H1 (cell line): ENCODE data around the gene KDM6B. TPM values are rescaled to one million over a fixed set of nuclear protein-coding genes. Genes with fewer than 3 reads are reported as not detected.

ENCODE experiments used
- CTCF ChIA-PET: fragments of 300-600 bp; sonication (Branson Sonifier 250); formaldehyde crosslinking; loops from one replicate; lab custom pipeline; 2021; ENCODE audit not compliant: partially characterized antibody; lab: Charles Lee
- POLR2A ChIA-PET: fragments of 300-600 bp; sonication (Branson Sonifier 250); formaldehyde crosslinking; loops from one replicate; lab custom pipeline; 2021; ENCODE audit warnings: inconsistent platforms; ENCODE audit not compliant: partially characterized antibody; lab: Charles Lee
- DNase-seq, 2 experiments: peaks; one replicate each; pipeline versions ENCODE4 v3.0.0 to v3.0.0-alpha.2; 2010 to 2022; ENCODE audit warnings: low spot score in 2 of 2, low read depth in 1 of 2, mixed read lengths in 1 of 2
- FAIRE-seq: peaks from 2 replicates; lab custom pipeline; 2011; peaks lifted over from hg19 to GRCh38; lab: Jason Lieb, UNC
- H2AFZ ChIP-seq: 2 replicates; pipeline ENCODE4 v1.8.1; 2012; ENCODE audit warnings: low read length, inconsistent platforms
- H2AK5ac ChIP-seq: 2 replicates; pipeline ENCODE4 v1.6.1; 2013; ENCODE audit warnings: low read depth, low read length
- H2BK120ac ChIP-seq: replicated peaks from 2 replicates; pipeline ENCODE3; 2013; ENCODE audit warnings: low read depth, low read length, inconsistent platforms
- H2BK12ac ChIP-seq: 2 replicates; pipeline ENCODE4 v1.6.1; 2013; ENCODE audit warnings: low read depth, low read length
- H2BK15ac ChIP-seq: 2 replicates; pipeline ENCODE4 v1.6.1; 2013; ENCODE audit warnings: low read length
- H2BK20ac ChIP-seq: 2 replicates; pipeline ENCODE4 v1.6.1; 2013; ENCODE audit warnings: low read length
- H2BK5ac ChIP-seq: 2 replicates; pipeline ENCODE4 v1.6.1; 2013; ENCODE audit warnings: low read depth, low read length
- H3K14ac ChIP-seq: 2 replicates; pipeline ENCODE4 v1.6.1; 2013; ENCODE audit warnings: inconsistent platforms; ENCODE audit not compliant: insufficient read length
- H3K18ac ChIP-seq: 2 replicates; pipeline ENCODE4 v1.6.1; 2013; ENCODE audit warnings: low read length; ENCODE audit errors: extremely low read depth
- H3K23ac ChIP-seq: 2 replicates; pipeline ENCODE4 v1.6.1; 2013; ENCODE audit warnings: inconsistent platforms; ENCODE audit not compliant: insufficient read length
- H3K23me2 ChIP-seq: 2 replicates; pipeline ENCODE4 v1.6.1; 2013; ENCODE audit warnings: low read depth, low read length
- H3K27ac ChIP-seq: 2 replicates; pipeline ENCODE4 v1.6.1; 2011; ENCODE audit warnings: low read depth, low read length, inconsistent platforms
- H3K27me3 ChIP-seq, 4 experiments: replicated peaks in 1 of 4; 1 replicate in 1 of 4; 2 replicates in 3 of 4; pipeline versions ENCODE4 v1.6.1 to v1.8.1; 2011 to 2013; ENCODE audit warnings: low read length in 3 of 4, mild to moderate bottlenecking in 3 of 4, inconsistent platforms in 2 of 4, mixed read lengths in 2 of 4, moderate library complexity in 1 of 4; ENCODE audit not compliant: control insufficient read depth in 3 of 4, insufficient read depth in 3 of 4; ENCODE audit errors: extremely low read depth in 1 of 4
- H3K36me3 ChIP-seq, 4 experiments: 2 replicates each; pipeline versions ENCODE4 v1.6.1 to v1.8.1; 2011 to 2013; ENCODE audit warnings: mild to moderate bottlenecking in 4 of 4, low read length in 3 of 4, moderate library complexity in 2 of 4, control low read depth in 1 of 4, inconsistent platforms in 1 of 4; ENCODE audit not compliant: insufficient read depth in 4 of 4, control insufficient read depth in 2 of 4
- H3K4ac ChIP-seq: replicated peaks from 2 replicates; pipeline ENCODE3; 2013; ENCODE audit warnings: low read length, low read depth, mixed read lengths, inconsistent platforms; ENCODE audit not compliant: insufficient read length
- H3K4me1 ChIP-seq, 4 experiments: replicated peaks in 1 of 4; 1 replicate in 1 of 4; 2 replicates in 3 of 4; pipeline versions ENCODE4 v1.6.1 to v1.8.1; 2011 to 2013; ENCODE audit warnings: low read length in 3 of 4, inconsistent platforms in 2 of 4, mixed read lengths in 1 of 4; ENCODE audit not compliant: insufficient read depth in 4 of 4, control insufficient read depth in 3 of 4
- H3K4me2 ChIP-seq, 2 experiments: 2 replicates each; pipeline versions ENCODE4 v1.6.1 to v1.8.1; 2011 to 2013; ENCODE audit warnings: low read depth in 2 of 2, low read length in 2 of 2, control low read depth in 1 of 2, inconsistent platforms in 1 of 2, mild to moderate bottlenecking in 1 of 2; ENCODE audit not compliant: insufficient read depth in 1 of 2
- H3K4me3 ChIP-seq, 4 experiments: fragments of 200-600, 300-600 bp in 1 of 4; sonication (generic), shearing (Covaris generic), sonication (Bioruptor Twin) in 1 of 4; 2 replicates each; pipeline versions ENCODE4 v1.5.1 to v1.8.1; 2011 to 2016; ENCODE audit warnings: low read length in 4 of 4, low read depth in 3 of 4, control low read depth in 2 of 4, inconsistent platforms in 2 of 4, mild to moderate bottlenecking in 2 of 4, mixed read lengths in 1 of 4, moderate library complexity in 1 of 4; ENCODE audit not compliant: insufficient read depth in 2 of 4; ENCODE audit errors: extremely low read depth in 1 of 4
- H3K56ac ChIP-seq: replicated peaks from 2 replicates; pipeline ENCODE3; 2013; ENCODE audit warnings: low read depth, mild to moderate bottlenecking, mixed read lengths, low read length, inconsistent platforms; ENCODE audit not compliant: insufficient read length
- H3K79me1 ChIP-seq: 2 replicates; pipeline ENCODE4 v1.6.1; 2013; ENCODE audit warnings: low read depth, low read length, control low read depth
- H3K79me2 ChIP-seq, 2 experiments: 2 replicates each; pipeline versions ENCODE4 v1.6.1 to v1.8.1; 2012 to 2013; ENCODE audit warnings: low read length in 2 of 2, mild to moderate bottlenecking in 2 of 2, inconsistent platforms in 1 of 2; ENCODE audit not compliant: insufficient read depth in 2 of 2, control insufficient read depth in 1 of 2
- H3K9ac ChIP-seq, 4 experiments: replicated peaks in 1 of 4; 1 replicate in 1 of 4; 2 replicates in 3 of 4; pipeline versions ENCODE4 v1.6.1 to v1.8.1; 2011 to 2013; ENCODE audit warnings: low read depth in 3 of 4, low read length in 3 of 4, control low read depth in 2 of 4, mild to moderate bottlenecking in 2 of 4, moderate library complexity in 2 of 4, inconsistent platforms in 1 of 4; ENCODE audit errors: extremely low read depth in 1 of 4
- H3K9me3 ChIP-seq, 2 experiments: 2 replicates each; pipeline versions ENCODE4 v1.6.1 to v1.8.1; 2012 to 2013; ENCODE audit warnings: mild to moderate bottlenecking in 2 of 2, moderate library complexity in 2 of 2, control low read depth in 1 of 2, inconsistent platforms in 1 of 2, low read depth in 1 of 2, low read length in 1 of 2, mixed read lengths in 1 of 2; ENCODE audit not compliant: insufficient read depth in 2 of 2
- H4K20me1 ChIP-seq, 2 experiments: replicated peaks in 1 of 2; 2 replicates each; pipeline versions ENCODE3 to v1.8.1; 2011 to 2013; ENCODE audit warnings: inconsistent platforms in 2 of 2, low read length in 2 of 2, mild to moderate bottlenecking in 1 of 2; ENCODE audit not compliant: insufficient read depth in 2 of 2, control insufficient read depth in 1 of 2
- H4K5ac ChIP-seq: 2 replicates; pipeline ENCODE4 v1.6.1; 2013; ENCODE audit warnings: low read length, low read depth, mixed read lengths, inconsistent platforms; ENCODE audit not compliant: insufficient read length
- H4K8ac ChIP-seq: 2 replicates; pipeline ENCODE4 v1.8.0; 2013; ENCODE audit warnings: mild to moderate bottlenecking, moderate library complexity, low read length, inconsistent platforms; ENCODE audit not compliant: insufficient read depth; ENCODE audit errors: extremely low read depth
- H4K91ac ChIP-seq: replicated peaks from 2 replicates; pipeline ENCODE3; 2013; ENCODE audit warnings: low read length, mixed read lengths, inconsistent platforms; ENCODE audit not compliant: insufficient read length
- ASH2L ChIP-seq: fragments of 200-600, 300-600 bp; sonication (generic); IDR thresholded peaks from one replicate; pipeline ENCODE4 v1.7.1; 2017; ENCODE audit warnings: low read length
- CTBP2 ChIP-seq: IDR thresholded peaks from 2 replicates; pipeline ENCODE4 v1.7.0; 2011; ENCODE audit warnings: borderline replicate concordance, mild to moderate bottlenecking, moderate library complexity, mixed read lengths, low read length; ENCODE audit not compliant: insufficient read depth, insufficient read length
- HDAC2 ChIP-seq, 2 experiments: fragments of 300-600 bp in 1 of 2; sonication (generic) in 1 of 2; IDR thresholded peaks; 2 replicates each; pipeline ENCODE4 v1.6.1; 2011 to 2012; ENCODE audit warnings: low read depth in 2 of 2, low read length in 2 of 2, mild to moderate bottlenecking in 2 of 2, moderate library complexity in 2 of 2, borderline replicate concordance in 1 of 2, inconsistent platforms in 1 of 2
- KDM4A ChIP-seq: IDR thresholded peaks from one replicate; pipeline ENCODE4 v1.7.1; 2012; ENCODE audit warnings: low read depth, mild to moderate bottlenecking, moderate library complexity, low read length, inconsistent platforms; ENCODE audit not compliant: severe bottlenecking
- POLR2A ChIP-seq, 2 experiments: IDR thresholded peaks; 1 replicate in 1 of 2; 2 replicates in 1 of 2; pipeline ENCODE4 v1.6.1; 2011; ENCODE audit warnings: low read depth in 2 of 2, low read length in 2 of 2, mild to moderate bottlenecking in 2 of 2; ENCODE audit errors: control extremely low read depth in 1 of 2
- RBBP5 ChIP-seq: IDR thresholded peaks from 2 replicates; pipeline ENCODE4 v1.7.1; 2012; ENCODE audit warnings: low read depth, mild to moderate bottlenecking, inconsistent platforms, low read length, moderate library complexity, borderline replicate concordance
- RFX5 ChIP-seq: IDR thresholded peaks from 2 replicates; pipeline ENCODE4 v1.6.1; 2011; ENCODE audit warnings: low read depth, low read length, improper control_type of control experiment, borderline replicate concordance
- SIN3A ChIP-seq, 2 experiments: IDR thresholded peaks in 1 of 2; conservative IDR thresholded peaks in 1 of 2; 2 replicates each; pipeline ENCODE4 v1.6.1; 2011 to 2012; ENCODE audit warnings: low read length in 2 of 2, improper control_type of control experiment in 1 of 2, low read depth in 1 of 2, mild to moderate bottlenecking in 1 of 2
- SP2 ChIP-seq: IDR thresholded peaks from 2 replicates; pipeline ENCODE4 v1.6.1; 2012; ENCODE audit warnings: mild to moderate bottlenecking, low read length, inconsistent platforms
- TAF7 ChIP-seq: optimal IDR thresholded peaks from 2 replicates; pipeline ENCODE3; 2011; ENCODE audit warnings: low read depth, mild to moderate bottlenecking, inconsistent platforms, low read length, moderate library complexity, borderline replicate concordance
- WGBS, 2 experiments: shearing (Covaris generic) in 1 of 2; methylation state at CpG; one replicate each; pipeline versions ENCODE4 v1.1.6 to v1.1.7; 2013 to 2015; ENCODE audit warnings: low lambda C conversion rate in 2 of 2, mixed read lengths in 2 of 2, inconsistent platforms in 1 of 2, low coverage in 1 of 2, missing lambda C conversion rate in 1 of 2; ENCODE audit not compliant: insufficient replicate concordance in 2 of 2, insufficient coverage in 1 of 2, insufficient read length in 1 of 2; ENCODE audit errors: extremely low coverage in 1 of 2, missing lambda C conversion rate in 1 of 2; 5-methylcytosine and 5-hydroxymethylcytosine counted together
- polyA plus RNA-seq, 7 experiments: library from polyadenylated mRNA; depleted of rRNA in 3 of 7; stranded (reverse) in 5 of 7; unstranded in 2 of 7; fragments of >200 nt in 5 of 7; fragments of 200-250 nt in 2 of 7; gene quantifications; 1 replicate in 5 of 7; 2 replicates in 1 of 7; 4 replicates in 1 of 7; pipeline versions ENCODE4 v1.2.1 to v1.2.3, GENCODE V29; 2011 to 2013; ENCODE audit warnings: missing spikeins in 2 of 7, mixed read lengths in 2 of 7
- total RNA-seq: library from RNA; stranded (reverse); fragmentation: NEBNext Ultra II Directional; extraction: Animal tissue kit (Norgen Biotek cat#: 25700); gene quantifications from 2 replicates; pipeline ENCODE4 v1.2.1, GENCODE V29; 2021
- TF ChIP-seq, protein P1 (sequence below): IDR thresholded peaks from 2 replicates; pipeline ENCODE4 v1.6.1; 2012; ENCODE audit warnings: inconsistent platforms
- TF ChIP-seq, protein P2 (sequence below): IDR thresholded peaks from 2 replicates; pipeline ENCODE4 v1.6.1; 2011; ENCODE audit warnings: low read depth, mild to moderate bottlenecking, low read length; ENCODE audit not compliant: insufficient read depth

Gene KDM6B
- total and polyA plus RNA-seq, 2 of the 8 experiments (the other 6 are each of a cell fraction or from before 2014, with no cell fraction given): 0.48 to 3.7 TPM

DNA sequence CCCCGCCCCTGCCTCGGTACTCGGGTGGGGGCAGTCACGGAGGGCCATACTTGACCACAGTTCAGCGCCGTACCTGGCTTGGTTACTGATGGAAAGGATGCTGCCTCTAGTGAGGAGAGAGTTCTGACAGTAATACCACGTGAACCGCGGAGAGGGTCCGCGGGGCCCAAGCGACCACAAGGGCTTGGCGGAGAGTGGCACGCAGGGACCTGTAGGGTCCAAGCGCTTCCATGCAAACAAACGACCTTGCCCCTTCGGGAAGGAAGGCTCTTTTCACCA is 9.2 kb downstream of the KDM6B start:
- Histone ChIP-seq H2BK20ac (no peak overlapping the region), H3K27ac (no peak overlapping the region), H4K8ac (no peak overlapping the region), H3K79me2 (no peaks in the 10 kb centered on the region), H3K18ac (no peak overlapping the region; the same call in 1 of the 2 replicates), H3K27me3 (peaks cover 18 to 53% (median 49%) of the 10 kb centered on the region in 4 experiments), H2BK12ac (no peak overlapping the region; the same call in 1 of the 2 replicates), H2AK5ac (no peak overlapping the region), H4K91ac (no peak overlapping the region), H2BK5ac (peak overlapping the region; percentile 78; the same call in 1 of the 2 replicates), H4K5ac (no peak overlapping the region), H2AFZ (no peak overlapping the region), H3K4me1 (peaks cover 10 to 25% (median 18%) of the 10 kb centered on the region in 4 experiments), H3K79me1 (no peaks in the 10 kb centered on the region), H3K4ac (no peak overlapping the region), H3K4me3 (peak overlapping the region; percentile 70 to 98 (median 86)), H3K4me2 (peak overlapping the region; percentile 96 to 100), H2BK15ac (peak overlapping the region; percentile 48; the same call in 1 of the 2 replicates), H3K14ac (no peak overlapping the region), H3K9me3 (no peaks in the 10 kb centered on the region), H3K23ac (no peak overlapping the region), H3K23me2 (peaks cover 34% of the 10 kb centered on the region), H3K56ac (no peak overlapping the region), H4K20me1 (peaks cover 12 to 42% of the 10 kb centered on the region in 2 experiments), H3K9ac (peak overlapping the region in 1 of 4 experiments; percentile 23; a peak in 2 of 7 replicates), H3K36me3 (no peaks in the 10 kb centered on the region; a peak in 1 of 8 replicates), H2BK120ac (no peak overlapping the region)
- WGBS, 2 experiments: 3% methylated on average over 16 of the region's 17 CpGs; no CpG with 5 or more reads in 1 of the 2 experiments
- FAIRE-seq (no peak), DNase-seq (peak in 1 of 2 experiments; percentile 76)
- TF ChIP-seq SP2: no peak
- no peak for TF ChIP-seq POLR2A (IDR thresholded peaks at IDR 0.05; ENCODE audit: control extremely low read depth in 1 of 2, low read depth in 2 of 2, low read length in 2 of 2)
- TF ChIP-seq TAF7: no peak
- TF ChIP-seq, protein P1, sequence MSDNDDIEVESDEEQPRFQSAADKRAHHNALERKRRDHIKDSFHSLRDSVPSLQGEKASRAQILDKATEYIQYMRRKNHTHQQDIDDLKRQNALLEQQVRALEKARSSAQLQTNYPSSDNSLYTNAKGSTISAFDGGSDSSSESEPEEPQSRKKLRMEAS: peak; percentile 56; the same call in 1 of the 2 replicates
- no peak for TF ChIP-seq RFX5
- TF ChIP-seq ASH2L: peak; percentile 57
- no peak; a peak in 1 of 4 replicates for TF ChIP-seq HDAC2 (IDR thresholded peaks at IDR 0.05; ENCODE audit: borderline replicate concordance in 1 of 2, low read depth in 2 of 2, low read length in 2 of 2)
- TF ChIP-seq, protein P2, sequence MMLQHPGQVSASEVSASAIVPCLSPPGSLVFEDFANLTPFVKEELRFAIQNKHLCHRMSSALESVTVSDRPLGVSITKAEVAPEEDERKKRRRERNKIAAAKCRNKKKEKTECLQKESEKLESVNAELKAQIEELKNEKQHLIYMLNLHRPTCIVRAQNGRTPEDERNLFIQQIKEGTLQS: no peak
- peak; percentile 98 for TF ChIP-seq CTBP2
- TF ChIP-seq SIN3A (conservative IDR thresholded peaks at IDR 0.05 in 1 of 2, IDR thresholded peaks at IDR 0.05 in 1 of 2; ENCODE audit: low read depth in 1 of 2, low read length in 2 of 2): no peak
- peak; percentile 79 for TF ChIP-seq KDM4A
- 0 out of 2 replicates have a peak, but pooled peaks have one; percentile 8 for TF ChIP-seq RBBP5
- ChIA-PET CTCF (interaction anchor here (0.6 to 2.1 kb wide), 9 partner anchors 8 to 143 kb away, joined by 3 to 6 read pairs (median 4); partner anchors contain the start of gene EFNB3), POLR2A (interaction anchor here (0.6 to 4.2 kb wide), 6 partner anchors 10 to 140 kb away, joined by 3 to 20 read pairs (median 8); partner anchors contain the start of genes CYB5D1, KDM6B, NAA38 and TMEM88)
